ENCODE results near the gene PRKCB. TPM values are rescaled to one million over a fixed set of nuclear protein-coding genes. Genes with fewer than 3 reads are reported as not detected.

PRKCB gene
- total RNA-seq, 4 donors from 2014 or later, result 0.29 to 9.5 (median 2.9) TPM

DNA sequence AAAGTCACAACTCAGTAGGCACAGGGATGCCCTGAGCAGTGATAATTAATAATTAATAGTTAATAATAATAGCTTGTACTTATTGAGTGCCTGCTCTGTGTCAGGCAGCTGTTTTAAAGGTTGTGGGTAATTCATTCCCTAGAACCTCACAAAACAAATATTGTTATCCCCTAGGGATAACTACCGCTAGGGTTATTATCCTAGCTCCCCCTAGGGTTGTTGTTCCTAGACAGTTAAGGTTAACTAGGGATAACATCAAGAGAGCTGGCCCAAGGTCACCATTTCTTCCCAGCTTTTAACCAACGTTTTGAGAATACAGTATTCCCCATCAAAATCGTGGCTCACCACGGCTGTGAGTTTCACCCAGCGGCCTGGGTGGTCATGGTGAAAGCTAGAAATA, 180.1 kb downstream of the PRKCB start:
- intact Hi-C loops (cut with DNase I; ENCODE audit: low total_unique reads), result no loop called here
- no peak for TF ChIP-seq POLR2A (IDR thresholded peaks at IDR 0.05)
- TF ChIP-seq, protein P1, sequence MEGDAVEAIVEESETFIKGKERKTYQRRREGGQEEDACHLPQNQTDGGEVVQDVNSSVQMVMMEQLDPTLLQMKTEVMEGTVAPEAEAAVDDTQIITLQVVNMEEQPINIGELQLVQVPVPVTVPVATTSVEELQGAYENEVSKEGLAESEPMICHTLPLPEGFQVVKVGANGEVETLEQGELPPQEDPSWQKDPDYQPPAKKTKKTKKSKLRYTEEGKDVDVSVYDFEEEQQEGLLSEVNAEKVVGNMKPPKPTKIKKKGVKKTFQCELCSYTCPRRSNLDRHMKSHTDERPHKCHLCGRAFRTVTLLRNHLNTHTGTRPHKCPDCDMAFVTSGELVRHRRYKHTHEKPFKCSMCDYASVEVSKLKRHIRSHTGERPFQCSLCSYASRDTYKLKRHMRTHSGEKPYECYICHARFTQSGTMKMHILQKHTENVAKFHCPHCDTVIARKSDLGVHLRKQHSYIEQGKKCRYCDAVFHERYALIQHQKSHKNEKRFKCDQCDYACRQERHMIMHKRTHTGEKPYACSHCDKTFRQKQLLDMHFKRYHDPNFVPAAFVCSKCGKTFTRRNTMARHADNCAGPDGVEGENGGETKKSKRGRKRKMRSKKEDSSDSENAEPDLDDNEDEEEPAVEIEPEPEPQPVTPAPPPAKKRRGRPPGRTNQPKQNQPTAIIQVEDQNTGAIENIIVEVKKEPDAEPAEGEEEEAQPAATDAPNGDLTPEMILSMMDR (IDR thresholded peaks at IDR 0.05), result no peak
- H3K27ac ChIP-seq, result no peak overlapping the region
- H3K36me3 ChIP-seq, result no peaks in the 10 kb centered on the region
- H3K27me3 ChIP-seq, result no peaks in the 10 kb centered on the region
- DNase-seq, result no peak
- H3K9me3 ChIP-seq, result no peaks in the 10 kb centered on the region
- no peak overlapping the region for H3K4me3 ChIP-seq
- H3K4me1 ChIP-seq, result no peaks in the 10 kb centered on the region

DNA sequence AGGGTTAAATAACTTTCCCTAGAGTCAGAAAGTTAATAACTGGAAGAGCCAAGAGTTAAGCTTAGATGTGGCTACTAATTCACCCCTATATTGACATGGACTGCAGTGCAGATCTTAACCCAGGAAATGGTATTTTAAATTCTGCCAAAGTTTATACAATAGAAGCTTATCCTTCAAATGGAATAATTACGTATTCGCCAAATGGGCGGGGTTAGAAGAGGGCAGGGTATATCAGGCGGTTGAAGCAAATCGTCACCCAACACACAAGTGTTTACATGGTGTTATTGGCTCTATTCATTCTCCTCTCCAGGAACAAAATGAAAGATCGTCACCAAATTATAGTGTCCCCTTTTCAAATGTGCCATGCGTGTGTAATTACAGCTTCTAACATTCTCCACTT, 182.7 kb downstream of the PRKCB start:
- no peak overlapping the region for H3K27ac ChIP-seq
- no peak for TF ChIP-seq POLR2A (IDR thresholded peaks at IDR 0.05)
- TF ChIP-seq, protein P1 (IDR thresholded peaks at IDR 0.05), result no peak
- no peaks in the 10 kb centered on the region for H3K4me1 ChIP-seq
- intact Hi-C loops (cut with DNase I; ENCODE audit: low total_unique reads), result no loop called here
- no peaks in the 10 kb centered on the region for H3K36me3 ChIP-seq
- no peaks in the 10 kb centered on the region for H3K9me3 ChIP-seq
- no peaks in the 10 kb centered on the region for H3K27me3 ChIP-seq
- no peak for DNase-seq
- H3K4me3 ChIP-seq, result no peak overlapping the region

DNA sequence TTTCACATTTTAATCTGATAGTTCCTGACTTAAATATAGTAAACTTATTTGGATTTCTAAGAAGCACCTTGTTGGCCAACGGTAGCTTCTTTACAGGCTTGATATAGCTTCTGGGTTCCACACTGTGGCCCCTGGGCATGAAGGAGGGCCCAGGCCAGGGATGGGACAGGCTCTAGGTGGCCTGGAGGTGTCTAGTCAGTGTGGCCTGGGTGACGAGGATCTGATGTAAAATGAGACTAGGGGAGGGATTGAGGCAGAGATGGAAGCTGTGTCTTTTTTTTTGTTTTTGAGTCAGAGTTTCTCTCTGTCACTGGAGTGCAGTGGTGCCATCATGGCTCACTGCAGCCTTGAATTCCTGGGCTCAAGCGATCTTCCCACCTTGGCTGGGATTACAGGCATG, 187.0 kb downstream of the PRKCB start:
- Histone ChIP-seq H3K27me3 (no peaks in the 10 kb centered on the region), H3K4me1 (no peaks in the 10 kb centered on the region), H3K27ac (no peak overlapping the region), H3K36me3 (no peaks in the 10 kb centered on the region), H3K4me3 (no peak overlapping the region), H3K9me3 (no peaks in the 10 kb centered on the region)
- DNase-seq, result no peak
- TF ChIP-seq, protein P1 (IDR thresholded peaks at IDR 0.05), result no peak
- no peak for TF ChIP-seq POLR2A (IDR thresholded peaks at IDR 0.05)
- intact Hi-C loops (cut with DNase I; ENCODE audit: low total_unique reads), result no loop called here

DNA sequence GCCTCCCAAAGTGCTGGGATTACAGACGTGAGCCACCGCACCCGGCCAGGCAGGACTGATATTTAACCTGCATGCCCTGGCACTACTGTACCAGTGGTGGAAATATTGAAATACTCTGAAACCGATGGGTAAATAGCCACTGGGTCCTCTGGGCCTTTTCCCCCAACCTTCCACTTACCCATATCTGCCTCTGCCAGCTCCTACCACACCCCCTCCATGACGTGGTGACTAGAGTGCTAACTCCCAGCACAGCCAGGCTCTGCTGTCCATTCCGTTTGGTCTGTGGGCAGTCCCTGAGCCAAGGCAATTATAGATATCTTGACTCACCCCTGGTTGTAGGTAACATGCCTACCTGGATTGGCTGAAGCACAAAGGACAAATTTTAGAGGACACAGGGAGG, 187.8 kb downstream of the PRKCB start:
- no peak overlapping the region for H3K4me3 ChIP-seq

DNA sequence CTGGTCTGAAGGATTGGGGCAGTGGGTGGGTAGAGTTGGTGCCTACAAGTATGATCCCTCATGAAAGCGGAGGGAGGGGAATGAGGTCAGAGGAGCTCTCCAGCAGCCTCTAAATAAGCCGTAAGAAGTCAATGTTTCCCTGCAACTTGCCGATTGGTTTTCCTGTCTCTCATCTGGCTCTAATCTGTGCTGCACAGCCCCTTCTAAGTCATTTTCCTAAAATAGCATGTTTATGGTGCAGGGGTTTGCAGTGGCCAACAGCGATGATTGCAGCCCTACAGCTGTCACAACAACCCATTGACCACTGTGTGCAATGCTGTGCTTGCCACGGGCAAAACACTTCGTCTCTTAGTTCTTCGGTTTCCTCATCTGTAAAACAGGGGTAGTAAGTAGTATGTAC, 189.2 kb downstream of the PRKCB start:
- Histone ChIP-seq H3K4me3 (no peak overlapping the region), H3K4me1 (no peaks in the 10 kb centered on the region), H3K27me3 (no peaks in the 10 kb centered on the region), H3K36me3 (no peaks in the 10 kb centered on the region), H3K9me3 (no peaks in the 10 kb centered on the region), H3K27ac (no peak overlapping the region)
- no peak for DNase-seq
- intact Hi-C loops (cut with DNase I; ENCODE audit: low total_unique reads), result no loop called here
- TF ChIP-seq, protein P1 (IDR thresholded peaks at IDR 0.05), result no peak
- no peak for TF ChIP-seq POLR2A (IDR thresholded peaks at IDR 0.05)

More for the DNA sequence above, 187.8 kb downstream of the PRKCB start:
- Histone ChIP-seq H3K4me1 (no peaks in the 10 kb centered on the region), H3K27ac (no peak overlapping the region), H3K27me3 (no peaks in the 10 kb centered on the region), H3K9me3 (no peaks in the 10 kb centered on the region), H3K36me3 (no peaks in the 10 kb centered on the region)
- intact Hi-C loops (cut with DNase I; ENCODE audit: low total_unique reads), result no loop called here
- DNase-seq, result no peak
- no peak for TF ChIP-seq POLR2A (IDR thresholded peaks at IDR 0.05)
- TF ChIP-seq, protein P1 (IDR thresholded peaks at IDR 0.05), result no peak
